Measurements from ENCODE around the gene HP1BP3. TPM values are rescaled to one million over a fixed set of nuclear protein-coding genes. Genes with fewer than 3 reads are reported as not detected.

HP1BP3 gene
- total RNA-seq, 1 experiment from 2014 or later, result 251 TPM

GRCh38 chr1:20767271-20767670 lies 19.8 kb downstream of the HP1BP3 start:
- ChIA-PET POLR2A (ENCODE audit: unreplicated experiment) (interaction anchor here (0.6 kb wide), 1 partner anchor 312 kb away, joined by 6 read pairs; no protein-coding TSS in a partner anchor), CTCF (no interaction called here)

GRCh38 chr1:20763417-20763816 lies 23.7 kb downstream of the HP1BP3 start:
- no peaks in the 10 kb centered on the region for H3K9me3 ChIP-seq (ENCODE audit: insufficient read depth, low read depth)
- H3K4me3 ChIP-seq, result no peak overlapping the region
- no peaks in the 10 kb centered on the region for H3K9me2 ChIP-seq (ENCODE audit: insufficient read depth)
- BruUV-seq (replicated peaks), result no TSS peak
- H3K79me2 ChIP-seq (ENCODE audit: low read depth), result no peaks in the 10 kb centered on the region
- H3K27ac ChIP-seq, result no peak overlapping the region
- intact Hi-C loops (cut with micrococcal nuclease; ENCODE audit: unreplicated experiment), result no loop called here
- TF ChIP-seq CTCF (conservative IDR thresholded peaks at IDR 0.05) (no peak), EZH2 (IDR thresholded peaks at IDR 0.05; ENCODE audit: low read depth) (no peak)
- no peak overlapping the region for H2AFZ ChIP-seq
- CTCF ChIA-PET, result no interaction called here
- no peak overlapping the region for H3K4me2 ChIP-seq
- H3K36me3 ChIP-seq (ENCODE audit: low read depth), result peaks cover 14% of the 10 kb centered on the region; the same call in 1 of the 2 replicates
- DNase-seq, result no peak
- H4K20me1 ChIP-seq (ENCODE audit: insufficient read depth), result no peaks in the 10 kb centered on the region
- H3F3A ChIP-seq (ENCODE audit: insufficient read depth, low read depth), result peaks cover 3% of the 10 kb centered on the region; the same call in 1 of the 2 replicates
- POLR2A ChIA-PET (ENCODE audit: unreplicated experiment), result no interaction called here
- H3K4me1 ChIP-seq (replicated peaks; ENCODE audit: insufficient read depth), result no peaks in the 10 kb centered on the region
- no peaks in the 10 kb centered on the region for H3K27me3 ChIP-seq (ENCODE audit: insufficient read depth, low read depth)

More at GRCh38 chr1:20767271-20767670, 19.8 kb downstream of the HP1BP3 start:
- no peaks in the 10 kb centered on the region for H3K9me2 ChIP-seq (ENCODE audit: insufficient read depth)
- no peak overlapping the region for H3K4me3 ChIP-seq
- no TSS peak for BruUV-seq (replicated peaks)
- TF ChIP-seq CTCF (conservative IDR thresholded peaks at IDR 0.05) (no peak), EZH2 (IDR thresholded peaks at IDR 0.05; ENCODE audit: low read depth) (no peak)
- no peaks in the 10 kb centered on the region for H3K79me2 ChIP-seq (ENCODE audit: low read depth)
- H3K4me1 ChIP-seq (replicated peaks; ENCODE audit: insufficient read depth), result no peaks in the 10 kb centered on the region
- H3K27ac ChIP-seq, result no peak overlapping the region
- no peak overlapping the region for H2AFZ ChIP-seq
- H3K9me3 ChIP-seq (ENCODE audit: insufficient read depth, low read depth), result no peaks in the 10 kb centered on the region
- peaks cover 13% of the 10 kb centered on the region for H3K36me3 ChIP-seq (ENCODE audit: low read depth)
- intact Hi-C loops (cut with micrococcal nuclease; ENCODE audit: unreplicated experiment), result no loop called here
- no peak overlapping the region for H3K4me2 ChIP-seq
- DNase-seq, result no peak
- H4K20me1 ChIP-seq (ENCODE audit: insufficient read depth), result 0 out of 2 replicates have a peak, but pooled peaks cover 5% of the 10 kb centered on the region
- peaks cover 4% of the 10 kb centered on the region for H3F3A ChIP-seq (ENCODE audit: insufficient read depth, low read depth)
- no peaks in the 10 kb centered on the region for H3K27me3 ChIP-seq (ENCODE audit: insufficient read depth, low read depth)

GRCh38 chr1:20760322-20760721 lies 26.8 kb downstream of the HP1BP3 start:
- peaks cover 10% of the 10 kb centered on the region for H3K36me3 ChIP-seq (ENCODE audit: low read depth)
- peaks cover 3% of the 10 kb centered on the region; the same call in 1 of the 2 replicates for H3F3A ChIP-seq (ENCODE audit: insufficient read depth, low read depth)
- CTCF ChIA-PET, result no interaction called here
- no peak overlapping the region for H2AFZ ChIP-seq
- no peak overlapping the region for H3K4me3 ChIP-seq
- no peak for TF ChIP-seq EZH2 (IDR thresholded peaks at IDR 0.05; ENCODE audit: low read depth)
- TF ChIP-seq CTCF (conservative IDR thresholded peaks at IDR 0.05), result no peak
- DNase-seq, result no peak
- no peaks in the 10 kb centered on the region for H4K20me1 ChIP-seq (ENCODE audit: insufficient read depth)
- no TSS peak for BruUV-seq (replicated peaks)
- no peaks in the 10 kb centered on the region for H3K27me3 ChIP-seq (ENCODE audit: insufficient read depth, low read depth)
- H3K9me3 ChIP-seq (ENCODE audit: insufficient read depth, low read depth), result no peaks in the 10 kb centered on the region
- H3K27ac ChIP-seq, result no peak overlapping the region
- intact Hi-C loops (cut with micrococcal nuclease; ENCODE audit: unreplicated experiment), result no loop called here
- H3K4me2 ChIP-seq, result no peak overlapping the region
- POLR2A ChIA-PET (ENCODE audit: unreplicated experiment), result no interaction called here
- no peaks in the 10 kb centered on the region for H3K4me1 ChIP-seq (replicated peaks; ENCODE audit: insufficient read depth)
- no peaks in the 10 kb centered on the region for H3K9me2 ChIP-seq (ENCODE audit: insufficient read depth)
- no peaks in the 10 kb centered on the region for H3K79me2 ChIP-seq (ENCODE audit: low read depth)

Measured in PC-9 (cell line).